Left colon (tissue), 2 donors: Measurements from ENCODE around the gene INSM1. TPM values are rescaled to one million over a fixed set of nuclear protein-coding genes. Genes with fewer than 3 reads are reported as not detected.

Experiments
- ATAC-seq: fragments of 200-7000 bp; cut with Tn5 transposase; one replicate; pipeline ENCODE4 v1.9.1; 2020; ENCODE audit warnings: mild to moderate bottlenecking, moderate library complexity
- DNase-seq, 2 donors: peaks; one replicate each; pipeline ENCODE4 v3.0.0-alpha.2; 2020
- intact Hi-C, 2 donors: fragments of 100-400 bp; cut with DNase I in 1 of 2; cut with micrococcal nuclease in 1 of 2; formaldehyde crosslinking; loops; one replicate each; pipeline versions ENCODE4 v1.11.2 to v1.14.0; 2022; cut with DNase I, micrococcal nuclease
- total RNA-seq, 2 donors: library from RNA; stranded (reverse); fragmentation: NEBNext Ultra II Directional; extraction: Animal tissue kit (Norgen Biotek cat#: 25700); gene quantifications; one replicate each; pipeline ENCODE4 v1.2.1, GENCODE V29; 2021
- donor health status: DM: no; HTN: no; CAD: no.
- donor health status: DM: yes; HTN: yes; CAD: no.

The INSM1 gene
- total RNA-seq, 2 donors from 2014 or later = 4.5 to 5.5 TPM

GRCh38 chr20:20386192-20386591 lies 18.3 kb downstream of the INSM1 start:
- DNase-seq (no peak), ATAC-seq (no peak)
- intact Hi-C loops = no loop called here

GRCh38 chr20:20390393-20390792 lies 22.5 kb downstream of the INSM1 start:
- ATAC-seq (no peak), DNase-seq (no peak)
- intact Hi-C loops = no loop called here

- no peak for ATAC-seq
- DNase-seq = no peak
- intact Hi-C loops = no loop called here
These were observed 23.2 kb downstream of the INSM1 start for GRCh38 chr20:20391115-20391514.

- intact Hi-C loops = no loop called here
- DNase-seq (no peak), ATAC-seq (no peak)
These were observed 23.9 kb downstream of the INSM1 start for GRCh38 chr20:20391766-20392165.

GRCh38 chr20:20393207-20394120 lies 25.6 kb downstream of the INSM1 start:
- intact Hi-C loops = no loop called here
- DNase-seq (no peak), ATAC-seq (no peak)

- ATAC-seq (no peak), DNase-seq (no peak)
- intact Hi-C loops = no loop called here
These were observed 27.2 kb downstream of the INSM1 start for GRCh38 chr20:20395087-20395486.

- ATAC-seq (no peak), DNase-seq (no peak)
- intact Hi-C loops = no loop called here
These were observed 28.1 kb downstream of the INSM1 start for GRCh38 chr20:20395903-20396568.

- intact Hi-C loops = no loop called here
- no peak for DNase-seq
- no peak for ATAC-seq
These were observed 28.9 kb downstream of the INSM1 start for GRCh38 chr20:20396794-20397193.

- no peak for ATAC-seq
- intact Hi-C loops = no loop called here
- no peak for DNase-seq
These were observed 30.2 kb downstream of the INSM1 start for GRCh38 chr20:20398123-20398522.

GRCh38 chr20:20399531-20400500 lies 31.9 kb downstream of the INSM1 start:
- intact Hi-C loops = no loop called here
- peak; percentile 52 for ATAC-seq
- no peak for DNase-seq

- intact Hi-C loops = no loop called here
- ATAC-seq (no peak), DNase-seq (no peak)
These were observed 34.1 kb downstream of the INSM1 start for GRCh38 chr20:20401991-20402390.

- intact Hi-C loops = no loop called here
- ATAC-seq (no peak), DNase-seq (no peak)
These were observed 36.7 kb downstream of the INSM1 start for GRCh38 chr20:20404633-20405032.

- ATAC-seq = no peak
- DNase-seq = no peak
- intact Hi-C loops = no loop called here
These were observed 37.7 kb downstream of the INSM1 start for GRCh38 chr20:20405623-20406022.

GRCh38 chr20:20406306-20406705 lies 38.4 kb downstream of the INSM1 start:
- DNase-seq (no peak), ATAC-seq (no peak)
- intact Hi-C loops = no loop called here

GRCh38 chr20:20407891-20408805 lies 40.2 kb downstream of the INSM1 start:
- no peak for DNase-seq
- no peak for ATAC-seq
- intact Hi-C loops = no loop called here

- intact Hi-C loops = no loop called here
- DNase-seq = no peak
- ATAC-seq = no peak
These were observed 41.4 kb downstream of the INSM1 start for GRCh38 chr20:20409331-20409730.

GRCh38 chr20:20410678-20411077 lies 42.8 kb downstream of the INSM1 start:
- intact Hi-C loops = no loop called here
- ATAC-seq = peak; percentile 100
- DNase-seq = peak; percentile 53 to 54

GRCh38 chr20:20411402-20411801 lies 43.5 kb downstream of the INSM1 start:
- ATAC-seq (no peak), DNase-seq (no peak)
- intact Hi-C loops = no loop called here
